ENCODE results near the gene TMEM119. TPM values are rescaled to one million over a fixed set of nuclear protein-coding genes. Genes with fewer than 3 reads are reported as not detected.

Gene TMEM119
- total and polyA plus RNA-seq, 2 of the 4 experiments (the other 2 are of a cell fraction): 8.1 to 9.2 TPM

DNA sequence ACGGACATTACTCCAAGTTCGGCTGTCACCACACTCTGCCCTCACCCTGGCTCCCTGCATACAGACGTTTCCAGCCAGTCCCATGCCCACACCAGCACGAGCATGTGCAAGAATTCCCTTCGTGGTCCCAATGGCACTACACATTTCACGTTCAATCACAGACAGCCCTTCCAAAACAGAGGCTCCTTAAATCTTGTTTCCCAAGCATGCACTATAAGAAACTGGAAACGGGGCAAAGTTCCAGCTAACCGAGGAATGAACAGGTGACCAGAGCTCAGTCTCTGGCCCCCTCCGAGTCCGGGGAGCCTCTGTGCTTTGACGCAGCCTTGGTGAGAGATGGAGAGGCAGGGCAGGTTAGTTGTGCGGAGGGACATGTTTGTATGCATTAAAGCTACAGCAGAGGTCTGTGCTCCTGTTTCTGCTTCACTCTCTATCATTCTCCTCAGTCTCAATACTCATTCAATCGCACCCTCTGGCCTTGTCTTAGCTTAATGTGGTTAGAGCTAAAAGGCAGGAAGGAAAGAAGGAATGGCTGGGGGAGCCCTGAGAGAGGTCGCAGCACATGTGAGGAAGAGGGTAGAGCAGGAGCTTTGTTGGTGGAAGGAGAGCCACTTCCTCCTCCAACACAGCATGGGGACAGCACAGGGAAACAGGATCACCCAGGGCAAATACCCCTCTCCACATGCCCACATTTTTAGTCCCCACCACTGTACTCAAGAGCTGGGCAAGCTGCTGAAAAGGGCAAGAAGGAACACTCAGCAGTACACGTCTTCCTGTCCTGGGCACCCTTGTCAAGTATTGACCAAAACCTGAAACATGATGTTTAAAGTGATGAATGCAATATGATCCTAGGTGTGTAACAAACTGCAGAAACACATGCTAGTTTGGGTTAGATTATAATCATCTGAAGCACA lies 48.1 kb upstream of the TMEM119 start:
- WGBS, 2 experiments (ENCODE audit: extremely low coverage in 2 of 2, insufficient read length in 1 of 2): 88% methylated on average over 5 of the region's 15 CpGs; no CpG with 5 or more reads in 1 of the 2 experiments
- Histone ChIP-seq H2AFZ (replicated peaks; ENCODE audit: low read length, poor library complexity) (no peak overlapping the region), H2AK9ac (replicated peaks; ENCODE audit: low read depth, low read length, poor library complexity) (peak overlapping the region; percentile 10), H4K20me1 (ENCODE audit: insufficient read depth, low read length) (peaks cover 54% of the 10 kb centered on the region), H2BK15ac (ENCODE audit: low read depth, low read length) (no peak overlapping the region; the same call in 2 of the 3 replicates), H3K56ac (ENCODE audit: extremely low read depth, insufficient read depth, low read length) (no peak overlapping the region), H3K23ac (ENCODE audit: low read depth, low read length) (peak overlapping the region; percentile 72; the same call in 1 of the 2 replicates), H2BK5ac (ENCODE audit: low read depth, low read length, poor library complexity, severe bottlenecking) (peak overlapping the region; percentile 45), H3K9me1 (ENCODE audit: insufficient read depth, low read length) (peaks cover 35% of the 10 kb centered on the region), H2AK5ac (ENCODE audit: low read depth, low read length) (peak overlapping the region; percentile 30; the same call in 1 of the 2 replicates), H3K4me2 (ENCODE audit: low read depth, low read length) (0 out of 2 replicates have a peak overlapping the region, but pooled peaks have one; percentile 1), H3K4me3 (ENCODE audit: insufficient read depth, low read depth, low read length) (no peak overlapping the region), H2BK120ac (ENCODE audit: low read depth, low read length) (no peak overlapping the region), H3K4ac (ENCODE audit: low read depth, low read length) (peak overlapping the region; percentile 32; the same call in 1 of the 2 replicates), H3K36me3 (ENCODE audit: control insufficient read depth, insufficient read depth, low read length) (peaks cover 56% of the 10 kb centered on the region), H3K18ac (ENCODE audit: low read depth, low read length) (no peak overlapping the region; the same call in 1 of the 2 replicates), H4K5ac (ENCODE audit: low read depth, low read length) (no peak overlapping the region), H4K91ac (ENCODE audit: insufficient read depth, low read depth, low read length) (no peak overlapping the region), H3K79me1 (ENCODE audit: low read depth in 1 of 2, low read length in 2 of 2) (peaks cover 48 to 82% of the 10 kb centered on the region in 2 experiments), H3K4me1 (ENCODE audit: control insufficient read depth, insufficient read depth, low read length) (peaks cover 34% of the 10 kb centered on the region), H3K27me3 (ENCODE audit: control insufficient read depth, insufficient read depth, low read length) (no peaks in the 10 kb centered on the region), H3K27ac (ENCODE audit: insufficient read depth, low read length) (peak overlapping the region; percentile 4; the same call in 1 of the 2 replicates), H3K9ac (ENCODE audit: low read depth, low read length) (no peak overlapping the region), H4K8ac (ENCODE audit: low read depth in 2 of 2, low read length in 2 of 2) (peak overlapping the region in 1 of 2 experiments; percentile 43; a peak in 1 of 4 replicates), H3K9me3 (ENCODE audit: control insufficient read depth, insufficient read depth, low read length) (no peaks in the 10 kb centered on the region), H3K14ac (replicated peaks; ENCODE audit: low read depth, low read length) (peak overlapping the region; percentile 31), H2BK20ac (ENCODE audit: low read depth, low read length) (no peak overlapping the region)
- in situ Hi-C loops (cut with MboI; ENCODE audit: low sequenced_read_pairs): loop anchor here (10.0 to 25.0 kb wide), 2 partner anchors 289 to 441 kb away; partner anchors contain the start of genes ALKBH2 and UNG
- TF ChIP-seq, protein P1, sequence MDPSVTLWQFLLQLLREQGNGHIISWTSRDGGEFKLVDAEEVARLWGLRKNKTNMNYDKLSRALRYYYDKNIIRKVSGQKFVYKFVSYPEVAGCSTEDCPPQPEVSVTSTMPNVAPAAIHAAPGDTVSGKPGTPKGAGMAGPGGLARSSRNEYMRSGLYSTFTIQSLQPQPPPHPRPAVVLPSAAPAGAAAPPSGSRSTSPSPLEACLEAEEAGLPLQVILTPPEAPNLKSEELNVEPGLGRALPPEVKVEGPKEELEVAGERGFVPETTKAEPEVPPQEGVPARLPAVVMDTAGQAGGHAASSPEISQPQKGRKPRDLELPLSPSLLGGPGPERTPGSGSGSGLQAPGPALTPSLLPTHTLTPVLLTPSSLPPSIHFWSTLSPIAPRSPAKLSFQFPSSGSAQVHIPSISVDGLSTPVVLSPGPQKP (IDR thresholded peaks at IDR 0.05; ENCODE audit: borderline replicate concordance, low read depth, low read length): no peak
- TF ChIP-seq FOS (IDR thresholded peaks at IDR 0.05; ENCODE audit: low read depth, low read length) (no peak), NFE2L2 (IDR thresholded peaks at IDR 0.05; ENCODE audit: low read depth, low read length) (no peak), POLR2A (IDR thresholded peaks at IDR 0.05; ENCODE audit: low read depth, low read length) (no peak), MXI1 (IDR thresholded peaks at IDR 0.05; ENCODE audit: borderline replicate concordance, low read depth, low read length) (no peak), SMC3 (IDR thresholded peaks at IDR 0.05; ENCODE audit: low read depth, low read length) (no peak), RCOR1 (IDR thresholded peaks at IDR 0.05; ENCODE audit: insufficient replicate concordance, low read length) (no peak)
- ChIA-PET CTCF (interaction anchor here (0.6 kb wide), 2 partner anchors 27 to 384 kb away, joined by 3 to 4 read pairs; no protein-coding TSS in a partner anchor), POLR2A (ENCODE audit: unreplicated experiment) (no interaction called here)
- intact Hi-C loops (cut with micrococcal nuclease): loop anchor here (5.0 kb wide), 1 partner anchor 156 kb away; no protein-coding TSS in a partner anchor
- ATAC-seq (ENCODE audit: low read depth): no peak
- BruUV-seq (replicated peaks): no TSS peak
- dilution Hi-C loops (cut with HindIII; ENCODE audit: low sequenced_read_pairs, unreplicated experiment): no loop called here
- DNase-seq: no peak

Data from IMR-90 (cell line).